PC-9 (cell line): ENCODE data around the gene C1orf159.

Source experiments
- EZH2 ChIP-seq: fragments of 200-600 bp; sonication (generic); IDR thresholded peaks from 2 replicates; pipeline ENCODE4 v1.8.0; 2017; ENCODE audit warnings: antibody characterized with exemption, low read depth
- TF ChIP-seq, protein P1 (sequence below): fragments of 200-600 bp; sonication (generic); conservative IDR thresholded peaks from 2 replicates; pipeline ENCODE4 v1.6.1; 2017; ENCODE audit warnings: mixed run types, antibody characterized with exemption, mild to moderate bottlenecking, moderate library complexity

DNA sequence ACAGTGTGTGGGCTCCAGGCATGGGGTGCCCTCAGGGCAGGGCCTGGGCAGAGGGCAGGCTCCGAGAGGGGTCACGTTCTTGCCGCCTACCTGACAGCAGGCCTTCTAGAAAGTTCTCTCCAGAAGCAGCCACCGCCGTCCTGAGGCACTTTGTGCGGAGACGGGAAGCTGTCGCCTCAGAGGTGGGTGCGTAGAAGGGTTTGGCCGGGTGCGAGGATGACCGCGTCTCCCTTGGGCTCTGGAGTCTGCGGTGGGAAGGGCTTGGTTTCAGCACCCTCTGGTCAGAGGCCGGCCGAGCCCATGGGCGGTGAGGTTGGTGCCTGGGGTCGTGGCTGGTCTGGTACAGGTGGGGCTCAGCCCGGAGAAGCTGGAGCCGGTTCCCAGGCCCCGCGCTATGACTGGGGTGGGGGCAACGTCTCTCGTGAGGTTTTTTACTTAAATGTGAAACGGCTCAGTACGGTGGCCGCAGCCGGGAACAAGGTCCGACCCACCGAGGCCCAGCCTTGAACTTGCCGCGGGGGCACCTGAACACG, 47.7 kb upstream of the C1orf159 start:
- TF ChIP-seq, protein P1, sequence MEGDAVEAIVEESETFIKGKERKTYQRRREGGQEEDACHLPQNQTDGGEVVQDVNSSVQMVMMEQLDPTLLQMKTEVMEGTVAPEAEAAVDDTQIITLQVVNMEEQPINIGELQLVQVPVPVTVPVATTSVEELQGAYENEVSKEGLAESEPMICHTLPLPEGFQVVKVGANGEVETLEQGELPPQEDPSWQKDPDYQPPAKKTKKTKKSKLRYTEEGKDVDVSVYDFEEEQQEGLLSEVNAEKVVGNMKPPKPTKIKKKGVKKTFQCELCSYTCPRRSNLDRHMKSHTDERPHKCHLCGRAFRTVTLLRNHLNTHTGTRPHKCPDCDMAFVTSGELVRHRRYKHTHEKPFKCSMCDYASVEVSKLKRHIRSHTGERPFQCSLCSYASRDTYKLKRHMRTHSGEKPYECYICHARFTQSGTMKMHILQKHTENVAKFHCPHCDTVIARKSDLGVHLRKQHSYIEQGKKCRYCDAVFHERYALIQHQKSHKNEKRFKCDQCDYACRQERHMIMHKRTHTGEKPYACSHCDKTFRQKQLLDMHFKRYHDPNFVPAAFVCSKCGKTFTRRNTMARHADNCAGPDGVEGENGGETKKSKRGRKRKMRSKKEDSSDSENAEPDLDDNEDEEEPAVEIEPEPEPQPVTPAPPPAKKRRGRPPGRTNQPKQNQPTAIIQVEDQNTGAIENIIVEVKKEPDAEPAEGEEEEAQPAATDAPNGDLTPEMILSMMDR: no peak
- no peak for TF ChIP-seq EZH2
